HepG2 (cell line): ENCODE results near the gene GYS2. TPM values are rescaled to one million over a fixed set of nuclear protein-coding genes. Genes with fewer than 3 reads are reported as not detected.

Source experiments
- CSRNP1 ChIP-seq: sonication (generic); formaldehyde crosslinking; IDR thresholded peaks from 2 replicates; pipeline ENCODE4 v1.8.1; 2023; ENCODE audit warnings: mild to moderate bottlenecking, missing genetic modification reagents
- KAT8 ChIP-seq: IDR thresholded peaks from 2 replicates; pipeline ENCODE4 v1.6.1; 2016; ENCODE audit warnings: missing genetic modification reagents, missing compliant biosample characterization
- MNT ChIP-seq: fragments of 450-650 bp; IDR thresholded peaks from 2 replicates; pipeline ENCODE4 v1.6.1; 2016
- NFE2L1 ChIP-seq: sonication (generic); formaldehyde crosslinking; IDR thresholded peaks from 2 replicates; pipeline ENCODE4 v1.4.0; 2020; ENCODE audit warnings: missing genetic modification reagents, mild to moderate bottlenecking, borderline replicate concordance
- POLR2A ChIP-seq, 2 experiments: IDR thresholded peaks; 2 replicates each; pipeline ENCODE4 v1.6.1; 2011; ENCODE audit warnings: low read depth in 2 of 2, low read length in 2 of 2, mild to moderate bottlenecking in 1 of 2, moderate library complexity in 1 of 2; ENCODE audit not compliant: insufficient read depth in 1 of 2
- TARDBP ChIP-seq: sonication (generic); formaldehyde crosslinking; IDR thresholded peaks from 2 replicates; pipeline ENCODE4 v1.8.0; 2022; ENCODE audit warnings: mild to moderate bottlenecking, missing genetic modification reagents
- ZBTB25 ChIP-seq: IDR thresholded peaks from 2 replicates; pipeline ENCODE4 v1.6.1; 2018; ENCODE audit warnings: missing genetic modification reagents
- ZBTB40 ChIP-seq, 2 experiments: fragments of 450-650 bp in 1 of 2; sonication (generic) in 1 of 2; formaldehyde crosslinking in 1 of 2; IDR thresholded peaks; 2 replicates each; pipeline versions ENCODE4 v1.6.1 to v1.8.0; 2016 to 2022; ENCODE audit warnings: antibody characterized with exemption in 1 of 2, mild to moderate bottlenecking in 1 of 2, missing genetic modification reagents in 1 of 2
- ZNF337 ChIP-seq: sonication (generic); formaldehyde crosslinking; IDR thresholded peaks from 2 replicates; pipeline ENCODE4 v1.5.1; 2020; ENCODE audit warnings: missing genetic modification reagents, low read depth, mild to moderate bottlenecking, borderline replicate concordance
- ZNF34 ChIP-seq: sonication (generic); formaldehyde crosslinking; IDR thresholded peaks from 2 replicates; pipeline ENCODE4 v1.4.0; 2020; ENCODE audit warnings: mild to moderate bottlenecking, missing genetic modification reagents, borderline replicate concordance
- ZNF770 ChIP-seq: sonication (generic); formaldehyde crosslinking; IDR thresholded peaks from 2 replicates; pipeline ENCODE4 v1.5.0; 2020; ENCODE audit warnings: mild to moderate bottlenecking, missing genetic modification reagents
- polyA plus RNA-seq, 8 experiments: library from polyadenylated mRNA; depleted of rRNA in 3 of 8; stranded (reverse) in 7 of 8; unstranded in 1 of 8; fragments of >200 nt; fragmentation: Illumina TruSeq in 4 of 8; extraction: Trizol in 4 of 8; gene quantifications; 2 replicates each; pipeline versions ENCODE4 v1.2.1 to v1.2.3, GENCODE V29; 2011 to 2016; ENCODE audit warnings: low read depth in 4 of 8, missing spikeins in 1 of 8, mixed read lengths in 1 of 8; ENCODE audit not compliant: insufficient read depth in 1 of 8
- total RNA-seq, 5 experiments: library from RNA; depleted of rRNA; stranded (reverse); fragments of >200 nt; fragmentation: Illumina TruSeq; extraction: Trizol; gene quantifications; 2 replicates each; pipeline ENCODE4 v1.2.3, GENCODE V29; 2016; ENCODE audit warnings: low read depth in 1 of 5

The GYS2 gene
- total and polyA plus RNA-seq, 2 of the 13 experiments (the other 11 are each of a cell fraction or from before 2014, with no cell fraction given) = not detected

- no peak for TF ChIP-seq ZBTB40 (IDR thresholded peaks at IDR 0.05)
- TF ChIP-seq ZBTB40 (CRISPR knock-in tag; IDR thresholded peaks at IDR 0.05) = peak; percentile 78; the same call in 1 of the 2 replicates
- TF ChIP-seq TARDBP (CRISPR knock-in tag) = peak; percentile 61
- TF ChIP-seq ZNF34 = no peak
- TF ChIP-seq ZBTB25 (CRISPR knock-in tag) = no peak
- peak; percentile 48 to 92 for TF ChIP-seq POLR2A (IDR thresholded peaks at IDR 0.05; ENCODE audit: insufficient read depth in 1 of 2, low read depth in 2 of 2, low read length in 2 of 2)
- TF ChIP-seq ZNF337 (CRISPR knock-in tag) = no peak
- TF ChIP-seq CSRNP1 (CRISPR knock-in tag) = peak; percentile 33; the same call in 1 of the 2 replicates
- peak; percentile 84 for TF ChIP-seq MNT
- TF ChIP-seq NFE2L1 (CRISPR knock-in tag) = peak; percentile 3; the same call in 1 of the 2 replicates
- 0 out of 2 replicates have a peak, but pooled peaks have one; percentile 26 for TF ChIP-seq ZNF770 (CRISPR knock-in tag)
- TF ChIP-seq KAT8 (CRISPR knock-in tag) = peak; percentile 95
These were observed 103.1 kb downstream of the GYS2 start, which contains the start of the genes GOLT1B and RECQL (continued) for GRCh38 chr12:21501258-21502163.
